Measurements from ENCODE around the gene EXOC2.

EXOC2 gene

DNA sequence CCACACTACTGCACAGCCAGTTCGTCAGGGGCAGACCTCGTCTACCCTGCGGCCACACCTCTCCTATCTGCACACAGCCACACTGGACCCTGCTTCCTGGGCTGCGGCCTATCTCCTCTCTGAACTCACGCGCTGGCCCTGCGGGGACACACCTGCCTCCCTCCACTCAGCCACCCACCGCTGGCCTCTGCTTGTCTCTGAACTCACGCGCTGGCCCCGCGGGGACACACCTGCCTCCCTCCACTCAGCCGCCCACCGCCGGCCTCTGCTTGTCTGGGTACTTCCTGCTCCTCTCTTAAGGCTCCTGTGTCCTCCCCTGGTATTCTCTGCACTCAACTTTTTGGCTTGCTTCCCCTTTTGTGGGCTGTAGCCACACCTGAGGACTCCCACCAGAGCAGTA, 88.4 kb downstream of the EXOC2 start:
- H3K27ac ChIP-seq (ENCODE audit: low read length): no peak overlapping the region
- ATAC-seq (ENCODE audit: insufficient read depth, low read depth) (no peak), DNase-seq (no peak)
- H3K27me3 ChIP-seq (ENCODE audit: insufficient read depth, low read length, poor library complexity): no peaks in the 10 kb centered on the region
- 0 out of 2 replicates have a peak, but pooled peaks cover 5% of the 10 kb centered on the region for H4K20me1 ChIP-seq (ENCODE audit: insufficient read depth, low read length)
- no peak overlapping the region for H3K9ac ChIP-seq (ENCODE audit: low read depth, low read length)
- no peak overlapping the region for H2AFZ ChIP-seq (ENCODE audit: low read depth, low read length)
- no peaks in the 10 kb centered on the region for H3K79me2 ChIP-seq (ENCODE audit: insufficient read depth, low read length)
- no peaks in the 10 kb centered on the region for H3K4me1 ChIP-seq (ENCODE audit: insufficient read depth, low read length)
- H3K4me2 ChIP-seq (ENCODE audit: insufficient read depth, low read length): no peak overlapping the region
- TF ChIP-seq EZH2 (IDR thresholded peaks at IDR 0.05; ENCODE audit: borderline replicate concordance, low read depth, low read length, severe bottlenecking): no peak
- TF ChIP-seq, protein P1, sequence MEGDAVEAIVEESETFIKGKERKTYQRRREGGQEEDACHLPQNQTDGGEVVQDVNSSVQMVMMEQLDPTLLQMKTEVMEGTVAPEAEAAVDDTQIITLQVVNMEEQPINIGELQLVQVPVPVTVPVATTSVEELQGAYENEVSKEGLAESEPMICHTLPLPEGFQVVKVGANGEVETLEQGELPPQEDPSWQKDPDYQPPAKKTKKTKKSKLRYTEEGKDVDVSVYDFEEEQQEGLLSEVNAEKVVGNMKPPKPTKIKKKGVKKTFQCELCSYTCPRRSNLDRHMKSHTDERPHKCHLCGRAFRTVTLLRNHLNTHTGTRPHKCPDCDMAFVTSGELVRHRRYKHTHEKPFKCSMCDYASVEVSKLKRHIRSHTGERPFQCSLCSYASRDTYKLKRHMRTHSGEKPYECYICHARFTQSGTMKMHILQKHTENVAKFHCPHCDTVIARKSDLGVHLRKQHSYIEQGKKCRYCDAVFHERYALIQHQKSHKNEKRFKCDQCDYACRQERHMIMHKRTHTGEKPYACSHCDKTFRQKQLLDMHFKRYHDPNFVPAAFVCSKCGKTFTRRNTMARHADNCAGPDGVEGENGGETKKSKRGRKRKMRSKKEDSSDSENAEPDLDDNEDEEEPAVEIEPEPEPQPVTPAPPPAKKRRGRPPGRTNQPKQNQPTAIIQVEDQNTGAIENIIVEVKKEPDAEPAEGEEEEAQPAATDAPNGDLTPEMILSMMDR (IDR thresholded peaks at IDR 0.05; ENCODE audit: borderline replicate concordance, extremely low read depth, low read length, poor library complexity, severe bottlenecking): no peak
- H3K4me3 ChIP-seq (ENCODE audit: low read depth in 1 of 2, low read length in 2 of 2): no peak overlapping the region
- peaks cover 12% of the 10 kb centered on the region for H3K36me3 ChIP-seq (ENCODE audit: insufficient read depth, low read length)
- H3K9me3 ChIP-seq (ENCODE audit: insufficient read depth, low read length, severe bottlenecking): no peaks in the 10 kb centered on the region

DNA sequence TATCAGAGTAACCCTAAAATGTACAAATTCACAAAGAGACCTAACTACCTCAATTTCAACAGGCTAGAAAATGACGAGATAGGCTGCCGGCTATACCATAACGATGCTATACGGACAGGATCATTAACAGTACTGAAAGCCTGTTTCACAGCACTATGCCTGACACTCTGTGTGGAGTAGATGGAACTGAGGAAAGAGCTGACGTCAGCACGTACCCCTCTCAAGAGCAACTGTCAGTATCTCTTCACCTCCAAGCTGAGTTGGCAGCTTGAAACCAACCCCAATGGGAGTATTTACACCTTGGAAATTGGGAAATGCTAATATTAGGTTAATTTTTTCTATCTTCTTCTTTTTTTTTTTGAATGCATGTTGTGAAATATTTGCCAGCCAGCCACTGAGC, 89.7 kb downstream of the EXOC2 start:
- Histone ChIP-seq H4K20me1 (ENCODE audit: insufficient read depth, low read length) (0 out of 2 replicates have a peak, but pooled peaks cover 5% of the 10 kb centered on the region), H3K4me2 (ENCODE audit: insufficient read depth, low read length) (no peak overlapping the region), H3K79me2 (ENCODE audit: insufficient read depth, low read length) (no peaks in the 10 kb centered on the region), H3K9me3 (ENCODE audit: insufficient read depth, low read length, severe bottlenecking) (no peaks in the 10 kb centered on the region), H3K27me3 (ENCODE audit: insufficient read depth, low read length, poor library complexity) (no peaks in the 10 kb centered on the region), H3K9ac (ENCODE audit: low read depth, low read length) (no peak overlapping the region), H3K4me1 (ENCODE audit: insufficient read depth, low read length) (no peaks in the 10 kb centered on the region), H3K4me3 (ENCODE audit: low read depth in 1 of 2, low read length in 2 of 2) (no peak overlapping the region), H3K36me3 (ENCODE audit: insufficient read depth, low read length) (peaks cover 12% of the 10 kb centered on the region), H3K27ac (ENCODE audit: low read length) (no peak overlapping the region), H2AFZ (ENCODE audit: low read depth, low read length) (no peak overlapping the region)
- TF ChIP-seq, protein P1 (IDR thresholded peaks at IDR 0.05; ENCODE audit: borderline replicate concordance, extremely low read depth, low read length, poor library complexity, severe bottlenecking): no peak
- TF ChIP-seq EZH2 (IDR thresholded peaks at IDR 0.05; ENCODE audit: borderline replicate concordance, low read depth, low read length, severe bottlenecking): no peak
- DNase-seq (no peak), ATAC-seq (ENCODE audit: insufficient read depth, low read depth) (no peak)

DNA sequence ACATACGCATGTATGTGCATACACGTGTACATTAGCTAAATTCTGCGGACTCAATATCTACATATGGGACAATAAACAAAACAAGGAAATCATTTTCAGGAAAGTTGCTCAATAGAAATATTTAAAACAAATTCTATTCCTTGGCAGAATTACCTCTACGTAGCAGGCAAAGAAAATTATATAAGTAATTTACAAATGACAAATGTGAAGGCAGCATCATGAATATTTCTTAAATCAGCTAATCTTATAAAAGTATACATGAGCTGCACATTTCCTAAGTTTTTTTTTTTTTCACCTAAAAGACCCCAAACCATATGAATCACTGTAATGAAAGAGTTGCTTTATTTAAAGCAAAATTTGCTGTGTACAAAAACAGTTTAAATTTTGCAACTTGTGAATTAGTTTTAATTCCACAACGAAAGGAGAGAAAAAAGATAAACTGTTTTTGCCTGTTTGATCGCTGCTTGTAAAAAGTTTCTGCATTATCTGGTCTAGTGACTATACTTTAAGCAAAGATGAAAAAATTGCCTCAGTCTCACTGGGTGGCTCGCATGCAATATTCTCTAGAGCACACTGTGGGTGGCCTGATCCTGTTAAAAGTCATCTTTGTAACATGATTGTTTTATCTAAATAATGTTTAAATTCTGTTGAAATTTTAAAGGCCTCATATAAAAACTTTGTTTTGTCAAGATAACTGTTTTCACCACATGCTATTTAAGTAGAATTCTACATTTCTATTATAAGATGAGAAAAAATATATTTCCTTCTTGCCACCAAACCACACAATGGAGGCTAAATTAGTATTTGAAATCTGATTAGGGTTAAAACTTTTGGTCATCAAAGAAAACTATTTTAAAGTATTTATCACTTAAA, 93.1 kb downstream of the EXOC2 start:
- no peak overlapping the region for H2AFZ ChIP-seq (ENCODE audit: low read depth, low read length)
- H3K79me2 ChIP-seq (ENCODE audit: insufficient read depth, low read length): no peaks in the 10 kb centered on the region
- no peaks in the 10 kb centered on the region for H3K9me3 ChIP-seq (ENCODE audit: insufficient read depth, low read length, severe bottlenecking)
- no peaks in the 10 kb centered on the region for H3K27me3 ChIP-seq (ENCODE audit: insufficient read depth, low read length, poor library complexity)
- H3K9ac ChIP-seq (ENCODE audit: low read depth, low read length): no peak overlapping the region
- DNase-seq (no peak), ATAC-seq (ENCODE audit: insufficient read depth, low read depth) (no peak)
- TF ChIP-seq, protein P1 (IDR thresholded peaks at IDR 0.05; ENCODE audit: borderline replicate concordance, extremely low read depth, low read length, poor library complexity, severe bottlenecking): no peak
- TF ChIP-seq EZH2 (IDR thresholded peaks at IDR 0.05; ENCODE audit: borderline replicate concordance, low read depth, low read length, severe bottlenecking): no peak
- H4K20me1 ChIP-seq (ENCODE audit: insufficient read depth, low read length): peaks cover 5% of the 10 kb centered on the region; the same call in 1 of the 2 replicates
- H3K4me2 ChIP-seq (ENCODE audit: insufficient read depth, low read length): no peak overlapping the region
- H3K4me3 ChIP-seq (ENCODE audit: low read depth in 1 of 2, low read length in 2 of 2): no peak overlapping the region
- no peak overlapping the region for H3K27ac ChIP-seq (ENCODE audit: low read length)
- no peaks in the 10 kb centered on the region for H3K4me1 ChIP-seq (ENCODE audit: insufficient read depth, low read length)
- H3K36me3 ChIP-seq (ENCODE audit: insufficient read depth, low read length): peaks cover 19% of the 10 kb centered on the region; the same call in 1 of the 2 replicates
